GM12865 (cell line): ENCODE measurements around the gene ZNF518B.
"Not testable (repeated sequence)": the region's sequence is repeated elsewhere in the genome, so short reads cannot be mapped to it uniquely, and the experiment has no call there.

Source experiments
- DNase-seq: peaks from one replicate; pipeline ENCODE4 v3.0.0; 2010; ENCODE audit warnings: low read depth
- H3K4me3 ChIP-seq: 2 replicates; pipeline ENCODE4 v1.5.1; 2011; ENCODE audit warnings: mild to moderate bottlenecking, low read depth, low read length, control low read depth
- CTCF ChIP-seq: IDR thresholded peaks from 2 replicates; pipeline ENCODE4 v1.5.1; 2011; ENCODE audit warnings: low read length, control low read depth, low read depth, inconsistent platforms; ENCODE audit not compliant: insufficient read depth; ENCODE audit errors: missing control alignments

The ZNF518B gene

GRCh38 chr4:10442976-10443375, 14.2 kb downstream of the ZNF518B start:
- DNase-seq, result no peak
- no peak for TF ChIP-seq CTCF
- H3K4me3 ChIP-seq, result no peak overlapping the region

GRCh38 chr4:10441512-10441911, 15.7 kb downstream of the ZNF518B start:
- TF ChIP-seq CTCF, result no peak
- no peak overlapping the region for H3K4me3 ChIP-seq

GRCh38 chr4:10438924-10439323, 18.3 kb downstream of the ZNF518B start:
- DNase-seq, result no peak

More at GRCh38 chr4:10441512-10441911, 15.7 kb downstream of the ZNF518B start:
- no peak for DNase-seq

GRCh38 chr4:10437735-10438134, 19.5 kb downstream of the ZNF518B start:
- no peak for TF ChIP-seq CTCF
- no peak overlapping the region for H3K4me3 ChIP-seq
- no peak for DNase-seq

More at GRCh38 chr4:10438924-10439323, 18.3 kb downstream of the ZNF518B start:
- H3K4me3 ChIP-seq, result no peak overlapping the region
- TF ChIP-seq CTCF, result no peak

GRCh38 chr4:10427680-10428079, 29.5 kb downstream of the ZNF518B start:
- not testable (repeated sequence) for H3K4me3 ChIP-seq

GRCh38 chr4:10421344-10422055, 35.7 kb downstream of the ZNF518B start:
- no peak overlapping the region for H3K4me3 ChIP-seq
- DNase-seq, result no peak
- no peak for TF ChIP-seq CTCF

More at GRCh38 chr4:10427680-10428079, 29.5 kb downstream of the ZNF518B start:
- not testable (repeated sequence) for DNase-seq

GRCh38 chr4:10417740-10418139, 39.5 kb downstream of the ZNF518B start:
- TF ChIP-seq CTCF, result no peak
- DNase-seq, result no peak
- H3K4me3 ChIP-seq, result no peak overlapping the region
